HCT116 (cell line): Measurements from ENCODE around the gene PPID. TPM values are rescaled to one million over a fixed set of nuclear protein-coding genes. Genes with fewer than 3 reads are reported as not detected.

ENCODE experiments used
- ATAC-seq: fragments of 200-7000 bp; cut with Tn5 transposase; 2 replicates; pipeline ENCODE4 v1.9.1; 2020; ENCODE audit warnings: mild to moderate bottlenecking, moderate library complexity
- BruUV-seq: library from RNA; stranded (reverse); fragments of 400-500 nt; replicated peaks from 2 replicates; lab custom pipeline; 2021; lab: Mats Ljungman, UMichigan
- CTCF ChIA-PET: fragments of 300-600 bp; sonication (Branson Sonifier 250); formaldehyde crosslinking; loops from one replicate; lab custom pipeline; 2021; ENCODE audit warnings: antibody characterized with exemption; lab: Charles Lee
- POLR2A ChIA-PET: fragments of 300-600, 350-600 bp; sonication (Branson Sonifier 250); formaldehyde crosslinking; loops from one replicate; lab custom pipeline; 2021; ENCODE audit warnings: antibody characterized with exemption; lab: Charles Lee
- RAD21 ChIA-PET, 2 experiments: fragments of 300-600 bp; sonication (Branson Sonifier 250); formaldehyde crosslinking; loops; one replicate each; lab custom pipeline; 2023; ENCODE audit warnings: low total read pairs in 2 of 2; ENCODE audit not compliant: uncharacterized antibody in 2 of 2, unreplicated experiment in 2 of 2, low non-redundant PET in 1 of 2; lab: Charles Lee
- DNase-seq: peaks from one replicate; pipeline ENCODE4 v3.0.0-alpha.2; 2010; ENCODE audit warnings: low read depth, low spot score
- H2AFZ ChIP-seq: fragments of 200-600 bp; shearing (Covaris generic), sonication (generic); 2 replicates; pipeline ENCODE4 v1.6.1; 2017; ENCODE audit warnings: low read depth, mixed run types, mixed read lengths, antibody characterized with exemption, low read length; ENCODE audit not compliant: poor library complexity, severe bottlenecking
- H3K27ac ChIP-seq: 2 replicates; pipeline ENCODE4 v1.5.1; 2012; ENCODE audit warnings: low read depth, low read length
- H3K27me3 ChIP-seq: fragments of 200-600 bp; sonication (generic); 2 replicates; pipeline ENCODE4 v1.6.1; 2016; ENCODE audit warnings: mixed run types, low read length, mixed read lengths; ENCODE audit not compliant: insufficient read depth
- H3K36me3 ChIP-seq, 2 experiments: fragments of 200-500 bp in 1 of 2; fragments of 200-600 bp in 1 of 2; sonication (Bioruptor generic) in 1 of 2; sonication (generic) in 1 of 2; 2 replicates each; pipeline versions ENCODE4 v1.5.1 to v1.6.1; 2014 to 2016; ENCODE audit warnings: low read length in 2 of 2, inconsistent platforms in 1 of 2, mixed read lengths in 1 of 2, mixed run types in 1 of 2; ENCODE audit not compliant: insufficient read depth in 2 of 2, control insufficient read depth in 1 of 2
- H3K4me1 ChIP-seq, 2 experiments: fragments of 200-600 bp in 1 of 2; sonication (generic) in 1 of 2; 2 replicates each; pipeline versions ENCODE4 v1.5.1 to v1.6.1; 2012 to 2017; ENCODE audit warnings: low read length in 2 of 2, inconsistent platforms in 1 of 2, mild to moderate bottlenecking in 1 of 2, mixed read lengths in 1 of 2, mixed run types in 1 of 2, moderate library complexity in 1 of 2; ENCODE audit not compliant: insufficient read depth in 2 of 2, control insufficient read depth in 1 of 2
- H3K4me2 ChIP-seq: fragments of 200-600 bp; sonication (generic); 2 replicates; pipeline ENCODE4 v1.6.1; 2017; ENCODE audit warnings: mixed run types, low read length, mixed read lengths
- H3K4me3 ChIP-seq, 2 experiments: fragments of 200-600 bp in 1 of 2; sonication (generic) in 1 of 2; replicated peaks in 1 of 2; 2 replicates each; pipeline ENCODE4 v1.5.1; 2011 to 2016; ENCODE audit warnings: low read length in 2 of 2, control low read depth in 1 of 2, low read depth in 1 of 2, mild to moderate bottlenecking in 1 of 2, mixed read lengths in 1 of 2, mixed run types in 1 of 2
- H3K79me2 ChIP-seq: fragments of 200-600 bp; sonication (generic); 2 replicates; pipeline ENCODE4 v1.6.1; 2017; ENCODE audit warnings: mild to moderate bottlenecking, mixed run types, low read length, moderate library complexity, mixed read lengths; ENCODE audit not compliant: insufficient read depth
- H3K9ac ChIP-seq: fragments of 200-600 bp; sonication (generic); 2 replicates; pipeline ENCODE4 v1.6.1; 2016; ENCODE audit warnings: low read length, mixed read lengths
- H3K9me2 ChIP-seq: fragments of 200-600 bp; sonication (generic), shearing (Covaris generic); 2 replicates; pipeline ENCODE4 v1.6.1; 2017; ENCODE audit warnings: mixed run types, mild to moderate bottlenecking, moderate library complexity; ENCODE audit not compliant: insufficient read depth
- H3K9me3 ChIP-seq, 2 experiments: fragments of 200-500 bp in 1 of 2; fragments of 200-600 bp in 1 of 2; sonication (Bioruptor generic) in 1 of 2; sonication (generic) in 1 of 2; 2 replicates each; pipeline ENCODE4 v1.6.1; 2014 to 2017; ENCODE audit warnings: low read length in 2 of 2, mixed read lengths in 2 of 2, inconsistent platforms in 1 of 2, low read depth in 1 of 2, mild to moderate bottlenecking in 1 of 2, mixed run types in 1 of 2, moderate library complexity in 1 of 2; ENCODE audit not compliant: control insufficient read depth in 1 of 2, insufficient read depth in 1 of 2
- H4K20me1 ChIP-seq: fragments of 200-600 bp; sonication (generic), shearing (Covaris generic); 2 replicates; pipeline ENCODE4 v1.6.1; 2017; ENCODE audit warnings: mixed run types, mild to moderate bottlenecking, moderate library complexity; ENCODE audit not compliant: insufficient read depth
- CBX3 ChIP-seq: IDR thresholded peaks from 2 replicates; pipeline ENCODE4 v1.6.1; 2012; ENCODE audit warnings: low read depth
- CTCF ChIP-seq, 3 experiments: fragments of 200-600 bp in 1 of 3; sonication (generic) in 1 of 3; IDR thresholded peaks in 2 of 3; conservative IDR thresholded peaks in 1 of 3; 2 replicates each; pipeline ENCODE4 v1.5.1; 2012 to 2017; ENCODE audit warnings: low read depth in 2 of 3, low read length in 2 of 3, antibody characterized with exemption in 1 of 3, borderline replicate concordance in 1 of 3, control low read depth in 1 of 3, mild to moderate bottlenecking in 1 of 3, mixed read lengths in 1 of 3, mixed run types in 1 of 3, moderate library complexity in 1 of 3; ENCODE audit not compliant: insufficient read depth in 1 of 3
- EGR1 ChIP-seq: IDR thresholded peaks from 2 replicates; pipeline ENCODE4 v1.6.1; 2012; ENCODE audit warnings: low read depth
- EZH2 ChIP-seq: fragments of 200-600 bp; sonication (generic); IDR thresholded peaks from 2 replicates; pipeline ENCODE4 v1.6.1; 2017; ENCODE audit warnings: antibody characterized with exemption, mixed run types
- MAX ChIP-seq: IDR thresholded peaks from 2 replicates; pipeline ENCODE4 v1.6.1; 2012
- POLR2A ChIP-seq: IDR thresholded peaks from 2 replicates; pipeline ENCODE4 v1.7.0; 2011; ENCODE audit warnings: borderline replicate concordance; ENCODE audit not compliant: insufficient read depth, insufficient read length; ENCODE audit errors: extremely low read depth
- POLR2AphosphoS5 ChIP-seq: IDR thresholded peaks from 2 replicates; pipeline ENCODE4 v1.6.1; 2011; ENCODE audit warnings: mild to moderate bottlenecking, low read depth, low read length, moderate library complexity
- RAD21 ChIP-seq: IDR thresholded peaks from 2 replicates; pipeline ENCODE4 v1.6.1; 2012; ENCODE audit warnings: low read depth, mild to moderate bottlenecking
- REST ChIP-seq: IDR thresholded peaks from 2 replicates; pipeline ENCODE4 v1.6.1; 2012; ENCODE audit warnings: low read depth
- SRF ChIP-seq: IDR thresholded peaks from 2 replicates; pipeline ENCODE4 v1.6.1; 2012; ENCODE audit warnings: low read depth
- TCF7L2 ChIP-seq: IDR thresholded peaks from 2 replicates; pipeline ENCODE4 v1.7.0; 2011; ENCODE audit warnings: borderline replicate concordance, inconsistent platforms; ENCODE audit not compliant: insufficient read depth, insufficient read length; ENCODE audit errors: extremely low read depth
- YY1 ChIP-seq: IDR thresholded peaks from 2 replicates; pipeline ENCODE4 v1.6.1; 2011; ENCODE audit warnings: low read length, low read depth, moderate library complexity, mild to moderate bottlenecking; ENCODE audit not compliant: insufficient replicate concordance; ENCODE audit errors: extremely low read depth
- ZFX ChIP-seq: fragments of 450-650 bp; IDR thresholded peaks from 2 replicates; pipeline ENCODE4 v1.6.1; 2017
- ZNF274 ChIP-seq: fragments of 200-500 bp; sonication (Bioruptor generic); IDR thresholded peaks from 2 replicates; pipeline ENCODE4 v1.6.1; 2014; ENCODE audit warnings: mild to moderate bottlenecking, low read depth, low read length, inconsistent platforms
- intact Hi-C: fragments of 100-400 bp; cut with micrococcal nuclease; formaldehyde crosslinking; loops from 2 replicates; pipeline ENCODE4 v1.10.0; 2022
- total RNA-seq: library from RNA; stranded (reverse); gene quantifications from one replicate; pipeline ENCODE4 v1.2.1, GENCODE V29; 2021; ENCODE audit not compliant: unreplicated experiment

PPID gene
- total RNA-seq, 1 experiment from 2014 or later: 48.2 TPM

- POLR2A ChIA-PET: no interaction called here
- intact Hi-C loops: no loop called here
- BruUV-seq: no TSS peak
These were observed 47.1 kb downstream of the PPID start for GRCh38 chr4:158676076-158676475.

More at GRCh38 chr4:158676076-158676475, 47.1 kb downstream of the PPID start:
- Histone ChIP-seq H3K9ac (no peak overlapping the region), H3K36me3 (no peaks in the 10 kb centered on the region), H4K20me1 (no peaks in the 10 kb centered on the region), H3K4me3 (no peak overlapping the region), H2AFZ (no peak overlapping the region), H3K9me3 (no peaks in the 10 kb centered on the region), H3K27me3 (no peaks in the 10 kb centered on the region), H3K9me2 (no peaks in the 10 kb centered on the region), H3K4me1 (peaks cover 4 to 10% of the 10 kb centered on the region in 2 experiments; a peak in 3 of 4 replicates), H3K79me2 (peaks cover 5% of the 10 kb centered on the region), H3K4me2 (no peak overlapping the region), H3K27ac (no peak overlapping the region)
- ChIA-PET CTCF (no interaction called here), RAD21 (no interaction called here)
- ATAC-seq (no peak), DNase-seq (no peak)
- TF ChIP-seq POLR2A (no peak), MAX (no peak), EGR1 (no peak), ZNF274 (no peak), YY1 (no peak), CBX3 (no peak), REST (no peak), TCF7L2 (no peak), ZFX (no peak), EZH2 (no peak), CTCF (IDR thresholded peaks at IDR 0.05 in 2 of 3, conservative IDR thresholded peaks at IDR 0.05 in 1 of 3; ENCODE audit: borderline replicate concordance in 1 of 3, insufficient read depth in 1 of 3, low read depth in 2 of 3, low read length in 2 of 3) (no peak), SRF (no peak), RAD21 (no peak), POLR2AphosphoS5 (no peak)
